ENCODE data around the gene GAR1.

DNA sequence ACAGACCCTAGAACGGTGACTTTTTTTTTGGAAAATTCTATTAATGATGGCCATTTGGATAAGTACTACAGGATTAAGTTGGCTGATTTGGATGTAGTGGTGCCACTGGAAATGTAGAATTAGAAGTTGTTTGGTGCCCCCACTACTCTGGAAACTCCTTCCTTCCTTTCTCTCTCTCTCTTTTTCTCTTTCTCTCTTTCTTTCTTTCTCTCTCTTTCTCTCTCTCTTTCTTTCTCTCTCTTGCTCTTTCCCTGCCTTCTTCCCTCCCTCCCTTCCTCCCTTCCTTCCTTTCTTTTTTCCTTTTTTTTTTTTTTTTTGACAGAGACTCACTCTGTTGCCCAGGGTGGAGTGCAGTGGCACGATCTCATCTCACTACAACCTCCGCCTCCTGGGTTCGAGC lies 2.7 kb downstream of the GAR1 start:
- TF ChIP-seq, protein P1, sequence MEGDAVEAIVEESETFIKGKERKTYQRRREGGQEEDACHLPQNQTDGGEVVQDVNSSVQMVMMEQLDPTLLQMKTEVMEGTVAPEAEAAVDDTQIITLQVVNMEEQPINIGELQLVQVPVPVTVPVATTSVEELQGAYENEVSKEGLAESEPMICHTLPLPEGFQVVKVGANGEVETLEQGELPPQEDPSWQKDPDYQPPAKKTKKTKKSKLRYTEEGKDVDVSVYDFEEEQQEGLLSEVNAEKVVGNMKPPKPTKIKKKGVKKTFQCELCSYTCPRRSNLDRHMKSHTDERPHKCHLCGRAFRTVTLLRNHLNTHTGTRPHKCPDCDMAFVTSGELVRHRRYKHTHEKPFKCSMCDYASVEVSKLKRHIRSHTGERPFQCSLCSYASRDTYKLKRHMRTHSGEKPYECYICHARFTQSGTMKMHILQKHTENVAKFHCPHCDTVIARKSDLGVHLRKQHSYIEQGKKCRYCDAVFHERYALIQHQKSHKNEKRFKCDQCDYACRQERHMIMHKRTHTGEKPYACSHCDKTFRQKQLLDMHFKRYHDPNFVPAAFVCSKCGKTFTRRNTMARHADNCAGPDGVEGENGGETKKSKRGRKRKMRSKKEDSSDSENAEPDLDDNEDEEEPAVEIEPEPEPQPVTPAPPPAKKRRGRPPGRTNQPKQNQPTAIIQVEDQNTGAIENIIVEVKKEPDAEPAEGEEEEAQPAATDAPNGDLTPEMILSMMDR (conservative IDR thresholded peaks at IDR 0.05 in 1 of 2, IDR thresholded peaks at IDR 0.05 in 1 of 2; ENCODE audit: extremely low read depth in 1 of 2, insufficient read depth in 1 of 2, low read depth in 1 of 2, low read length in 2 of 2) = no peak
- no peak for TF ChIP-seq EZH2 (IDR thresholded peaks at IDR 0.05; ENCODE audit: borderline replicate concordance, low read length)
